K562 treated with DMSO at 1 percent for 4 hours (cell line): Measurements from ENCODE around the gene ORMDL3. TPM values are rescaled to one million over a fixed set of nuclear protein-coding genes. Genes with fewer than 3 reads are reported as not detected.

ENCODE experiments used
- total RNA-seq: library from RNA; unstranded; fragments of 300-600 nt; gene quantifications from 2 replicates; pipeline ENCODE4 v1.2.3, GENCODE V29; 2022; ENCODE audit not compliant: insufficient read depth

ORMDL3 gene, protein sequence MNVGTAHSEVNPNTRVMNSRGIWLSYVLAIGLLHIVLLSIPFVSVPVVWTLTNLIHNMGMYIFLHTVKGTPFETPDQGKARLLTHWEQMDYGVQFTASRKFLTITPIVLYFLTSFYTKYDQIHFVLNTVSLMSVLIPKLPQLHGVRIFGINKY
- total RNA-seq: 19.0 and 22.0 TPM in 2 replicates

DNA sequence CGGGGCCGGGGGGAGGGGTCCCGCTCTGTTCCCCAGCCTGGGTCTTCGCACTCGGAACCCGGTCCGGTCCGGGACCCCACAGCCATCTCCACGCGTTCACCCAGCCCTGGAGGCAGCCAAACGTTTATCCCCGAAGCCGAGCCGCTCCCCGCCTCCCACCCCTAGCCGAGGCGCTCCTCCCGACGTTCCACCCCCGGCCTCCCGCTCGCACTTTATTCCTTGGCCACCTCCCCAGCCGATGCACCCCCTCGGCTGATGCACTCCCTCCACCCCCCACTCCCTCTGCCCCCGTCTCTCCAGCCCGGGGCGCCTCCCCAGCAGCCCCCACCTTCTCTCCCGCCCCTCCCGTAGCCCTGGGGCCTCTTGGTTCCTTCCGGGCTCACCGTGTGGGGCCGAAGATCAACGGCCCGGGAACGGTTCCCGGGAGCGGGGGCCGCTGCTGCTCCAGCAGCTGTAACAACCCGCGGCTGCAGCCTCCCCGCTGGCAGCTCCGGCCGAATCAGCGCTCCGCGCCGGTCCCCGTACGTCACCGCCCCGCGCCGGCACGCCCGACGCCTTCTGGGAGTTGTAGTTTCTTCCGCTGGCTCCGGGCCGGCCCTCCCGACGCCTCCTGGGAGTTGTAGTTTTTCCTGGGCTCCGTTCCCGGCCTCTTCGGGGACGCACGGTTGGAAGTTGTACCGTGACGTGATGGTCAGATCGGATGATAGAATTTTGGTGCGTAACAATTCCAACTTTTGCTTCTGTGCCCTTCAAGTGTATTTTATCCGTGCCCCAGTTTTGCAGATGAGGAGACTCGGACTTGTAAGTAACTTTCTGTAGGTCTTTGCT is at the start of gene ORMDL3, which contains the start of gene LRRC3C:
ORMDL3 (minus strand) TSS at position 501 of the 828 bp plus-strand sequence. CDS start 3,398 bp downstream, outside the sequence.
LRRC3C (plus strand) TSS at position 632 of the 828 bp plus-strand sequence. CDS start 13,792 bp downstream, outside the sequence.

GRCh38 chr17:39962642-39963220 is 35.3 kb upstream of the ORMDL3 start, which contains the start of gene GSDMA:
Gene GSDMA, plus strand, starts transcription at chr17:39963004. Its CDS starts 2,684 bp downstream, at chr17:39965688.

Other genes starting within 250 kb of the ORMDL3 start
- 7.6 and 8.4 TPM in 2 replicates for gene PGAP3, start 239.5 kb downstream of the ORMDL3 start, total RNA-seq
- 2.9 and 3.3 TPM in 2 replicates for gene ERBB2, start 227.5 kb downstream of the ORMDL3 start, total RNA-seq
- 67.6 and 81.3 TPM in 2 replicates for gene MIEN1, start 197.1 kb downstream of the ORMDL3 start, total RNA-seq
- gene GRB7, start 189.7 kb downstream of the ORMDL3 start, total RNA-seq: 3.2 and 5.1 TPM in 2 replicates
- gene IKZF3, start 63.3 kb downstream of the ORMDL3 start, total RNA-seq: 0.47 TPM in 1 of 2 replicates, not detected in the other
- gene ZPBP2, start 59.4 kb downstream of the ORMDL3 start, total RNA-seq: not detected in 2 replicates
- 5.5 and 7.0 TPM in 2 replicates for gene GSDMB, start 9.0 kb downstream of the ORMDL3 start, total RNA-seq
- not detected in 2 replicates for gene LRRC3C, start 131 bp upstream of the ORMDL3 start, total RNA-seq
- gene GSDMA, start 35.4 kb upstream of the ORMDL3 start, total RNA-seq: not detected in 2 replicates
- gene PSMD3, start 53.2 kb upstream of the ORMDL3 start, total RNA-seq: 214 and 226 TPM in 2 replicates
- gene CSF3, start 87.8 kb upstream of the ORMDL3 start, total RNA-seq: not detected in 2 replicates
- 82.2 and 90.7 TPM in 2 replicates for gene MED24, start 126.8 kb upstream of the ORMDL3 start, total RNA-seq
- gene THRA, start 135.4 kb upstream of the ORMDL3 start, total RNA-seq: 16.1 and 20.2 TPM in 2 replicates
- gene NR1D1, start 173.0 kb upstream of the ORMDL3 start, total RNA-seq: 4.1 and 4.9 TPM in 2 replicates
- 20.2 and 36.0 TPM in 2 replicates for gene MSL1, start 194.4 kb upstream of the ORMDL3 start, total RNA-seq
- gene CASC3, start 212.9 kb upstream of the ORMDL3 start, total RNA-seq: 35.4 and 39.8 TPM in 2 replicates
- 1.7 and 2.8 TPM in 2 replicates for gene RAPGEFL1, start 249.9 kb upstream of the ORMDL3 start, total RNA-seq